Esophagus squamous epithelium (tissue), 5 donors: ENCODE data around the gene AP4B1. TPM values are rescaled to one million over a fixed set of nuclear protein-coding genes. Genes with fewer than 3 reads are reported as not detected.

Source experiments
- DNase-seq: peaks from one replicate; lab custom pipeline; 2025; lab: John Stamatoyannopoulos, UW
- H3K27ac ChIP-seq, 4 donors: fragments of 200-600 bp; sonication (generic); one replicate each; pipeline ENCODE4 v1.5.1; 2016 to 2019; ENCODE audit warnings: mild to moderate bottlenecking in 1 of 4
- H3K27me3 ChIP-seq, 4 donors: fragments of 200-600 bp; sonication (generic); 1 replicate in 3 of 4; 2 replicates in 1 of 4; pipeline versions ENCODE4 v1.5.1 to v1.6.0; 2017 to 2021; ENCODE audit warnings: antibody characterized with exemption in 1 of 4
- H3K36me3 ChIP-seq, 3 donors: fragments of 200-600 bp; sonication (generic); one replicate each; pipeline ENCODE4 v1.5.1; 2016 to 2019
- H3K4me1 ChIP-seq, 3 donors: fragments of 200-600 bp; sonication (generic); one replicate each; pipeline ENCODE4 v1.5.1; 2017 to 2019
- H3K4me3 ChIP-seq, 4 donors: fragments of 200-600 bp; sonication (generic); 1 replicate in 3 of 4; 2 replicates in 1 of 4; pipeline ENCODE4 v1.5.1; 2016 to 2019; ENCODE audit warnings: mild to moderate bottlenecking in 2 of 4, moderate library complexity in 1 of 4
- H3K9me3 ChIP-seq, 3 donors: fragments of 200-600 bp; sonication (generic); one replicate each; pipeline ENCODE4 v1.5.1; 2016 to 2019
- CTCF ChIP-seq, 6 experiments: fragments of 450-650 bp in 4 of 6; fragments of 200-600 bp in 2 of 6; sonication (generic) in 2 of 6; IDR thresholded peaks; one replicate each; pipeline ENCODE4 v1.5.1; 2016 to 2019; ENCODE audit warnings: antibody characterized with exemption in 6 of 6, mild to moderate bottlenecking in 4 of 6, moderate library complexity in 4 of 6
- POLR2A ChIP-seq, 4 donors: fragments of 450-650 bp; IDR thresholded peaks; one replicate each; pipeline ENCODE4 v1.6.1; 2017; ENCODE audit warnings: antibody characterized with exemption in 4 of 4, mild to moderate bottlenecking in 4 of 4, moderate library complexity in 3 of 4
- WGBS, 2 donors: methylation state at CpG; one replicate each; pipeline ENCODE4 v1.1.5; 2018; 5-methylcytosine and 5-hydroxymethylcytosine counted together
- intact Hi-C: fragments of 100-400 bp; cut with DNase I; formaldehyde crosslinking; loops from one replicate; pipeline ENCODE4 v1.15.0; 2022
- total RNA-seq, 4 donors: library from RNA; depleted of rRNA; stranded (reverse); fragments of >200 nt; gene quantifications; one replicate each; pipeline ENCODE4 v1.1.0, GENCODE V29; 2016
- donor health status: DM: yes; HTN: yes; CAD: no.

The AP4B1 gene
- total RNA-seq, 4 donors from 2014 or later, result 8.2 to 15.3 (median 11.5) TPM

- 1% methylated on average over 9 to 11 of the region's 11 CpGs for WGBS, 2 donors
- TF ChIP-seq POLR2A (IDR thresholded peaks at IDR 0.05) (no peak), CTCF (IDR thresholded peaks at IDR 0.05) (no peak)
- H3K27me3 ChIP-seq, result no peaks in the 10 kb centered on the region
- intact Hi-C loops, result no loop called here
- DNase-seq, result no peak
- peaks cover 7 to 47% (median 20%) of the 10 kb centered on the region in 3 donors for H3K4me1 ChIP-seq
- H3K27ac ChIP-seq, result peak overlapping the region; percentile 88 to 98 (median 96)
- peak overlapping the region; percentile 63 to 89 (median 79) for H3K4me3 ChIP-seq
- no peaks in the 10 kb centered on the region for H3K9me3 ChIP-seq
- peaks cover 0 to 47% (median 15%) of the 10 kb centered on the region in 3 donors for H3K36me3 ChIP-seq
Measured at GRCh38 chr1:113904293-113904673, 316 bp downstream of the AP4B1 start.

GRCh38 chr1:113903501-113904292 is 902 bp downstream of the AP4B1 start:
- H3K4me3 ChIP-seq, result peak overlapping the region; percentile 63 to 89 (median 79)

GRCh38 chr1:113901191-113901590 is 3.4 kb downstream of the AP4B1 start:
- Histone ChIP-seq H3K27ac (no peak overlapping the region), H3K9me3 (no peaks in the 10 kb centered on the region), H3K36me3 (peaks cover 0 to 64% (median 17%) of the 10 kb centered on the region in 3 donors), H3K4me3 (no peak overlapping the region), H3K4me1 (peaks cover 7 to 39% (median 14%) of the 10 kb centered on the region in 3 donors), H3K27me3 (no peaks in the 10 kb centered on the region)
- intact Hi-C loops, result no loop called here
- WGBS, 2 donors, result 56 to 70% methylated on average over 3 of the region's 3 CpGs
- no peak for TF ChIP-seq CTCF (IDR thresholded peaks at IDR 0.05)
- TF ChIP-seq POLR2A (IDR thresholded peaks at IDR 0.05), result no peak
- DNase-seq, result no peak

More at GRCh38 chr1:113903501-113904292, 902 bp downstream of the AP4B1 start:
- intact Hi-C loops, result no loop called here
- Histone ChIP-seq H3K4me1 (peaks cover 7 to 47% (median 20%) of the 10 kb centered on the region in 3 donors), H3K27me3 (no peaks in the 10 kb centered on the region), H3K36me3 (peaks cover 0 to 47% (median 12%) of the 10 kb centered on the region in 3 donors), H3K27ac (peak overlapping the region; percentile 88 to 98 (median 96)), H3K9me3 (no peaks in the 10 kb centered on the region)
- TF ChIP-seq CTCF (IDR thresholded peaks at IDR 0.05), result no peak
- no peak for TF ChIP-seq POLR2A (IDR thresholded peaks at IDR 0.05)
- DNase-seq, result no peak
- WGBS, 2 donors, result 14 to 16% methylated on average over 7 of the region's 7 CpGs

- no peaks in the 10 kb centered on the region for H3K9me3 ChIP-seq
- peaks cover 0 to 84% (median 21%) of the 10 kb centered on the region in 3 donors for H3K36me3 ChIP-seq
- intact Hi-C loops, result no loop called here
- no peaks in the 10 kb centered on the region for H3K27me3 ChIP-seq
- H3K27ac ChIP-seq, result no peak overlapping the region
- TF ChIP-seq CTCF (IDR thresholded peaks at IDR 0.05), result no peak
- TF ChIP-seq POLR2A (IDR thresholded peaks at IDR 0.05), result no peak
- H3K4me3 ChIP-seq, result no peak overlapping the region
- peaks cover 7 to 26% (median 10%) of the 10 kb centered on the region in 3 donors for H3K4me1 ChIP-seq
- DNase-seq, result no peak
Measured at GRCh38 chr1:113899111-113899510, 5.5 kb downstream of the AP4B1 start.

GRCh38 chr1:113898241-113898814 is 6.3 kb downstream of the AP4B1 start:
- Histone ChIP-seq H3K27me3 (no peaks in the 10 kb centered on the region), H3K36me3 (peaks cover 0 to 88% (median 21%) of the 10 kb centered on the region in 3 donors), H3K27ac (no peak overlapping the region), H3K9me3 (no peaks in the 10 kb centered on the region), H3K4me1 (peaks cover 0 to 18% (median 3%) of the 10 kb centered on the region in 3 donors), H3K4me3 (no peak overlapping the region)
- intact Hi-C loops, result no loop called here
- 93 to 94% methylated on average over 1 of the region's 1 CpG for WGBS, 2 donors
- TF ChIP-seq CTCF (IDR thresholded peaks at IDR 0.05) (no peak), POLR2A (IDR thresholded peaks at IDR 0.05) (no peak)
- DNase-seq, result no peak
